H9 (cell line): ENCODE data around the gene ZBTB8A. TPM values are rescaled to one million over a fixed set of nuclear protein-coding genes. Genes with fewer than 3 reads are reported as not detected.

Source experiments
- DNase-seq: peaks from one replicate; pipeline ENCODE4 v3.0.0-alpha.2; 2017
- H2AFZ ChIP-seq: one replicate; pipeline ENCODE4 v1.6.1; 2013; ENCODE audit warnings: mild to moderate bottlenecking, low read length, control low read depth, moderate library complexity
- H2AK5ac ChIP-seq: 2 replicates; pipeline ENCODE4 v1.6.1; 2013; ENCODE audit warnings: low read length, control low read depth, mixed read lengths; ENCODE audit not compliant: insufficient read length
- H2BK120ac ChIP-seq: one replicate; pipeline ENCODE4 v1.6.1; 2013; ENCODE audit warnings: low read depth, mild to moderate bottlenecking, low read length, control low read depth, inconsistent platforms; ENCODE audit not compliant: poor library complexity, severe bottlenecking
- H2BK12ac ChIP-seq: 2 replicates; pipeline ENCODE4 v1.6.1; 2013; ENCODE audit warnings: low read length, control low read depth, mixed read lengths, low read depth; ENCODE audit not compliant: insufficient read length
- H2BK15ac ChIP-seq: 2 replicates; pipeline ENCODE4 v1.6.1; 2013; ENCODE audit warnings: low read depth, low read length, control low read depth
- H2BK20ac ChIP-seq: one replicate; pipeline ENCODE4 v1.6.1; 2013; ENCODE audit warnings: low read depth, mild to moderate bottlenecking, low read length, control low read depth, inconsistent platforms; ENCODE audit not compliant: poor library complexity, severe bottlenecking
- H2BK5ac ChIP-seq: 2 replicates; pipeline ENCODE4 v1.6.1; 2013; ENCODE audit warnings: low read length, control low read depth, mixed read lengths; ENCODE audit not compliant: insufficient read length
- H3K14ac ChIP-seq: 2 replicates; pipeline ENCODE4 v1.6.1; 2013; ENCODE audit warnings: low read length, control low read depth; ENCODE audit not compliant: insufficient read depth
- H3K18ac ChIP-seq: 2 replicates; pipeline ENCODE4 v1.6.1; 2013; ENCODE audit warnings: low read depth, mild to moderate bottlenecking, mixed read lengths, low read length, control low read depth; ENCODE audit not compliant: insufficient read length
- H3K23ac ChIP-seq: 2 replicates; pipeline ENCODE4 v1.6.1; 2013; ENCODE audit warnings: low read length, control low read depth, mixed read lengths, low read depth; ENCODE audit not compliant: insufficient read length
- H3K23me2 ChIP-seq: 2 replicates; pipeline ENCODE4 v1.6.1; 2013; ENCODE audit warnings: low read depth, mild to moderate bottlenecking, mixed read lengths, low read length, control low read depth; ENCODE audit not compliant: insufficient read length, poor library complexity, severe bottlenecking
- H3K27ac ChIP-seq: 2 replicates; pipeline ENCODE4 v1.5.1; 2013; ENCODE audit warnings: low read length, control low read depth, mixed read lengths, low read depth; ENCODE audit not compliant: insufficient read length
- H3K27me3 ChIP-seq: 2 replicates; pipeline ENCODE4 v1.6.1; 2013; ENCODE audit warnings: low read length, control low read depth, inconsistent platforms; ENCODE audit not compliant: insufficient read depth
- H3K4ac ChIP-seq: 2 replicates; pipeline ENCODE4 v1.6.1; 2013; ENCODE audit warnings: low read depth, mild to moderate bottlenecking, control low read depth, inconsistent platforms, low read length, moderate library complexity
- H3K4me1 ChIP-seq: 2 replicates; pipeline ENCODE4 v1.6.1; 2013; ENCODE audit warnings: low read length, control low read depth, inconsistent platforms; ENCODE audit not compliant: insufficient read depth
- H3K4me2 ChIP-seq: 2 replicates; pipeline ENCODE4 v1.6.1; 2013; ENCODE audit warnings: low read length, control low read depth, mixed read lengths; ENCODE audit not compliant: insufficient read length, insufficient read depth
- H3K56ac ChIP-seq: 2 replicates; pipeline ENCODE4 v1.6.1; 2013; ENCODE audit warnings: low read depth, mild to moderate bottlenecking, mixed read lengths, low read length, control low read depth; ENCODE audit not compliant: insufficient read length
- H3K79me1 ChIP-seq: 2 replicates; pipeline ENCODE4 v1.6.1; 2013; ENCODE audit warnings: low read depth, mild to moderate bottlenecking, moderate library complexity, low read length, control low read depth, inconsistent platforms; ENCODE audit not compliant: insufficient read depth, poor library complexity, severe bottlenecking
- H3K79me2 ChIP-seq: 2 replicates; pipeline ENCODE4 v1.6.1; 2013; ENCODE audit warnings: low read length, control low read depth, inconsistent platforms; ENCODE audit not compliant: insufficient read depth
- H3K9ac ChIP-seq: 2 replicates; pipeline ENCODE4 v1.6.1; 2013; ENCODE audit warnings: low read length, control low read depth, mixed read lengths; ENCODE audit not compliant: insufficient read length; ENCODE audit errors: extremely low read depth
- H3K9me3 ChIP-seq: one replicate; pipeline ENCODE4 v1.6.1; 2013; ENCODE audit warnings: low read depth, low read length, inconsistent platforms; ENCODE audit not compliant: control insufficient read depth
- H3T11ph ChIP-seq: one replicate; pipeline ENCODE4 v1.6.1; 2013; ENCODE audit warnings: mild to moderate bottlenecking, low read length, control low read depth, inconsistent platforms
- H4K20me1 ChIP-seq: one replicate; pipeline ENCODE4 v1.6.1; 2013; ENCODE audit not compliant: control insufficient read depth, insufficient read length, insufficient read depth
- H4K5ac ChIP-seq: 2 replicates; pipeline ENCODE4 v1.6.1; 2013; ENCODE audit warnings: low read depth, mild to moderate bottlenecking, mixed read lengths, low read length, control low read depth; ENCODE audit not compliant: insufficient read length
- H4K8ac ChIP-seq: replicated peaks from 2 replicates; pipeline ENCODE4 v1.6.1; 2013; ENCODE audit warnings: low read length, control low read depth, mixed read lengths, low read depth; ENCODE audit not compliant: insufficient read length
- H4K91ac ChIP-seq: 2 replicates; pipeline ENCODE4 v1.6.1; 2013; ENCODE audit warnings: low read depth, mild to moderate bottlenecking, moderate library complexity, mixed read lengths, low read length, control low read depth; ENCODE audit not compliant: insufficient read length
- H3K27ac Mint-ChIP-seq, 3 experiments: 2 replicates in 2 of 3; 3 replicates in 1 of 3; pipeline ENCODE4 v1.8.0; 2020 to 2021; ENCODE audit warnings: mixed read lengths in 3 of 3, mild to moderate bottlenecking in 1 of 3, moderate library complexity in 1 of 3
- H3K27me3 Mint-ChIP-seq: 2 replicates; pipeline ENCODE4 v1.8.0; 2021; ENCODE audit warnings: low read depth, mild to moderate bottlenecking, moderate library complexity, mixed read lengths
- H3K36me3 Mint-ChIP-seq, 3 experiments: 2 replicates in 2 of 3; 3 replicates in 1 of 3; pipeline ENCODE4 v1.8.0; 2020 to 2021; ENCODE audit warnings: low read depth in 3 of 3, mixed read lengths in 3 of 3; ENCODE audit not compliant: insufficient read depth in 1 of 3
- H3K4me1 Mint-ChIP-seq, 2 experiments: 2 replicates each; pipeline ENCODE4 v1.8.0; 2020; ENCODE audit warnings: mixed read lengths in 2 of 2
- H3K4me3 Mint-ChIP-seq, 2 experiments: 2 replicates in 1 of 2; 3 replicates in 1 of 2; pipeline ENCODE4 v1.8.0; 2020 to 2021; ENCODE audit warnings: mild to moderate bottlenecking in 2 of 2, mixed read lengths in 2 of 2, moderate library complexity in 1 of 2
- H3K9me3 Mint-ChIP-seq, 2 experiments: 2 replicates in 1 of 2; 3 replicates in 1 of 2; pipeline ENCODE4 v1.8.0; 2020; ENCODE audit warnings: mild to moderate bottlenecking in 2 of 2, mixed read lengths in 2 of 2, moderate library complexity in 1 of 2
- WGBS: extraction: QIAGEN DNeasy Blood & Tissue Kit; methylation state at CpG from one replicate; pipeline ENCODE4 v1.1.7; 2013; ENCODE audit warnings: missing lambda C conversion rate, low lambda C conversion rate, mixed read lengths; ENCODE audit not compliant: insufficient read length; ENCODE audit errors: extremely low coverage; 5-methylcytosine and 5-hydroxymethylcytosine counted together
- total RNA-seq: library from RNA; stranded (reverse); gene quantifications from 2 replicates; pipeline ENCODE4 v1.2.1, GENCODE V29; 2021
- TF ChIP-seq, protein P1 (sequence below): fragments of 200-600 bp; sonication (generic); conservative IDR thresholded peaks from 3 replicates; pipeline ENCODE4 v1.8.0; 2021; ENCODE audit warnings: antibody characterized with exemption, mild to moderate bottlenecking

Gene ZBTB8A
- total RNA-seq, 1 experiment from 2014 or later: 11.3 TPM

DNA sequence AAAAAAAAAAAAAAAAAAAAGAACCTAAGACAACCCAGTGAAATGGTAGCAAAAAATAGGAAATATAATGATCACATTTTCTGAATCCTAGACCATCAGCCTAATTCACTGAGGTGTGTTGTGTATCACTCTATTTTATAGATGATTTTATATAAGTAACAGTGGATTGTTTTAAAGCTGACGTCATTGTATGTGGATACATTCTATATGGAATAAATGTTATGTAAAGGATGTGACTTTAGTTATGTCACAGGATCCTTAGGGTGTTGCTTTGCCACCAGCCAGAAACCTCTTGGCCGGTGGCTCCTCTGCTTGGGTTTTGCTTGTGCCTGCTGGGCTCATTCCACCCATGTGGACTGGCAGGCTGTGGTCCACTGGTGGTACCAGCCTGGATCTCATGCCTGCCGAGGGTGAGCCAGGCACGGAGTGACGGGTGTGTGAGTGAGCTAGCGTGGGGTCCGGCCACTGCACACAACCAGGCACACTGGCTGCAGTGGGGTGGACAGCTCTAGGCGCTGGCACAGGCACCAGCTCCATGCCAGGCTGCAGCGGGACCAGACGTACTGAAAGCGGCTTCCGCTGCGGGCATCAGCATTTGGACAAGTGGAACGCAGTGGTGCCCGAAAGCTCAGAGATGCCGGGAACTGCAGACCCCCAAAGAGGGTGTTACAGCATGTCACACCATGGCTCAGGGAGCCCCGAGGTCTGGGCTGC is 66.6 kb downstream of the ZBTB8A start:
- no peaks in the 10 kb centered on the region for H3K4me1 ChIP-seq
- WGBS: no CpG with 5 or more reads among the region's 17 CpGs
- no peaks in the 10 kb centered on the region for H4K20me1 ChIP-seq
- H3K18ac ChIP-seq: no peak overlapping the region
- no peaks in the 10 kb centered on the region for H3K79me2 ChIP-seq
- no peaks in the 10 kb centered on the region for H3K79me1 ChIP-seq
- DNase-seq: no peak
- H3K4me3 Mint-ChIP-seq: no peak overlapping the region
- no peak overlapping the region for H3K27ac ChIP-seq
- no peak overlapping the region for H3K4ac ChIP-seq
- H3K9me3 Mint-ChIP-seq: no peaks in the 10 kb centered on the region
- no peak overlapping the region for H2AK5ac ChIP-seq
- no peak overlapping the region for H2BK15ac ChIP-seq
- H3K23ac ChIP-seq: no peak overlapping the region
- no peaks in the 10 kb centered on the region for H3K4me1 Mint-ChIP-seq
- H3K14ac ChIP-seq: no peak overlapping the region
- no peak overlapping the region for H2BK120ac ChIP-seq
- no peak overlapping the region for H3T11ph ChIP-seq
- H4K91ac ChIP-seq: no peak overlapping the region
- H3K4me2 ChIP-seq: no peak overlapping the region
- no peak overlapping the region for H2BK5ac ChIP-seq
- H3K36me3 Mint-ChIP-seq: peaks cover 0 to 3% (median 3%) of the 10 kb centered on the region in 3 experiments; a peak in 3 of 7 replicates
- no peak overlapping the region for H3K27ac Mint-ChIP-seq
- H2BK20ac ChIP-seq: no peak overlapping the region
- H3K27me3 ChIP-seq: no peaks in the 10 kb centered on the region
- H3K23me2 ChIP-seq: no peaks in the 10 kb centered on the region
- no peak overlapping the region for H2BK12ac ChIP-seq
- H3K9ac ChIP-seq: no peak overlapping the region
- no peak overlapping the region for H4K5ac ChIP-seq
- H3K27me3 Mint-ChIP-seq: no peaks in the 10 kb centered on the region
- H3K9me3 ChIP-seq: no peaks in the 10 kb centered on the region
- no peak overlapping the region for H2AFZ ChIP-seq
- H3K56ac ChIP-seq: no peak overlapping the region
- no peak overlapping the region for H4K8ac ChIP-seq
- TF ChIP-seq, protein P1, sequence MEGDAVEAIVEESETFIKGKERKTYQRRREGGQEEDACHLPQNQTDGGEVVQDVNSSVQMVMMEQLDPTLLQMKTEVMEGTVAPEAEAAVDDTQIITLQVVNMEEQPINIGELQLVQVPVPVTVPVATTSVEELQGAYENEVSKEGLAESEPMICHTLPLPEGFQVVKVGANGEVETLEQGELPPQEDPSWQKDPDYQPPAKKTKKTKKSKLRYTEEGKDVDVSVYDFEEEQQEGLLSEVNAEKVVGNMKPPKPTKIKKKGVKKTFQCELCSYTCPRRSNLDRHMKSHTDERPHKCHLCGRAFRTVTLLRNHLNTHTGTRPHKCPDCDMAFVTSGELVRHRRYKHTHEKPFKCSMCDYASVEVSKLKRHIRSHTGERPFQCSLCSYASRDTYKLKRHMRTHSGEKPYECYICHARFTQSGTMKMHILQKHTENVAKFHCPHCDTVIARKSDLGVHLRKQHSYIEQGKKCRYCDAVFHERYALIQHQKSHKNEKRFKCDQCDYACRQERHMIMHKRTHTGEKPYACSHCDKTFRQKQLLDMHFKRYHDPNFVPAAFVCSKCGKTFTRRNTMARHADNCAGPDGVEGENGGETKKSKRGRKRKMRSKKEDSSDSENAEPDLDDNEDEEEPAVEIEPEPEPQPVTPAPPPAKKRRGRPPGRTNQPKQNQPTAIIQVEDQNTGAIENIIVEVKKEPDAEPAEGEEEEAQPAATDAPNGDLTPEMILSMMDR: no peak
